ENCODE data around the gene KATNIP. TPM values are rescaled to one million over a fixed set of nuclear protein-coding genes. Genes with fewer than 3 reads are reported as not detected.

Gene KATNIP
- total and polyA plus RNA-seq, 9 of the 15 experiments (the other 6 are each of a cell fraction or from before 2014, with no cell fraction given) = 1.7 to 13.2 (median 8.0) TPM

DNA sequence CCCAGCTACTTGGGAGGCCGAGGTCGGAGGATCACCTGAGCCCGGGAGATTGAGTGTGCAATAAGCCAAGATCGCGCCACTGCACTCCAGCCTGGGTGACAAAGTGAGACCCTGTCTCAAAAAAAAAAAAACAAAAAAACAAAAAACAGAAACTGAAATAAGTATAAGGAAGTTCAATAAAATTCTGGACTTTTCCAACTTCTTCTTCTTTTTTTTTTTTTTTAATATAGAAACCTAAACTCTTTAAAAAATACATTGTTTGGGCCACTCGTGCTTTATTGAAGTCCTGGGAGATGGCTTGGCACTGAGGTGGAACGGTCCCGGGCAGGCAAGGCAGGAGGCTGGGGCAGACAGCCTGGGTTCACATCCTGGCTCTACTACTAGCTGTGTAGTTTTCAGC is 36.8 kb downstream of the KATNIP start:
- ChIA-PET POLR2A (interaction anchor here (0.5 kb wide), 1 partner anchor 9 kb away, joined by 3 read pairs; no protein-coding TSS in a partner anchor), CTCF (ENCODE audit: low intra/inter-chr PET ratio) (no interaction called here)
- Histone ChIP-seq H3K27ac (ENCODE audit: extremely low read depth, low read depth, low read length) (no peak overlapping the region), H2AFZ (ENCODE audit: low read depth, low read length) (no peak overlapping the region), H3K36me3 (ENCODE audit: control insufficient read depth, insufficient read depth, low read length) (no peaks in the 10 kb centered on the region), H4K20me1 (replicated peaks; ENCODE audit: control insufficient read depth, insufficient read depth, low read length) (no peaks in the 10 kb centered on the region), H3K9me3 (replicated peaks; ENCODE audit: control insufficient read depth, insufficient read depth, low read depth, low read length) (no peaks in the 10 kb centered on the region), H3K4me2 (ENCODE audit: insufficient read depth, low read length) (no peak overlapping the region), H3K9ac (ENCODE audit: insufficient read depth in 1 of 2, low read depth in 2 of 2, low read length in 2 of 2) (no peak overlapping the region), H3K4me1 (replicated peaks in 1 of 2; ENCODE audit: control insufficient read depth in 2 of 2, insufficient read depth in 2 of 2, low read length in 2 of 2) (no peaks in the 10 kb centered on the region), H3K4me3 (no peak overlapping the region), H3K27me3 (ENCODE audit: control insufficient read depth in 2 of 2, insufficient read depth in 2 of 2, low read length in 2 of 2) (no peaks in the 10 kb centered on the region), H3K79me2 (ENCODE audit: control insufficient read depth, insufficient read depth, low read length) (no peaks in the 10 kb centered on the region), H3K9me1 (ENCODE audit: control insufficient read depth, insufficient read depth, low read length) (no peaks in the 10 kb centered on the region)
- WGBS (ENCODE audit: insufficient coverage, low coverage, missing lambda C conversion rate) = 64% methylated on average over 8 of the region's 8 CpGs
- no peak for FAIRE-seq
- in situ Hi-C loops (cut with MboI) (no loop called here), intact Hi-C loops (cut with micrococcal nuclease) (no loop called here)
- no peak for TF ChIP-seq ZNF436 (CRISPR knock-in tag; IDR thresholded peaks at IDR 0.05)
- no TSS peak for BruUV-seq (replicated peaks)
- no peak for ATAC-seq
- no peak for DNase-seq (ENCODE audit: extremely low read depth in 1 of 4, low spot score in 3 of 4)

- TF ChIP-seq MTA2 (IDR thresholded peaks at IDR 0.05; ENCODE audit: low read depth) (no peak), TOE1 (IDR thresholded peaks at IDR 0.05; ENCODE audit: borderline replicate concordance) (no peak), TOE1 (CRISPR knock-in tag; IDR thresholded peaks at IDR 0.05; ENCODE audit: borderline replicate concordance, low read depth) (no peak), ZNF583 (CRISPR knock-in tag; IDR thresholded peaks at IDR 0.05) (no peak), C11orf30 (IDR thresholded peaks at IDR 0.05; ENCODE audit: low read depth) (peak; percentile 71), MAFK (IDR thresholded peaks at IDR 0.05; ENCODE audit: low read length) (peak; percentile 45; the same call in 1 of the 2 replicates), MAFF (IDR thresholded peaks at IDR 0.05; ENCODE audit: low read length) (peak; percentile 47; the same call in 1 of the 2 replicates), NFRKB (IDR thresholded peaks at IDR 0.05; ENCODE audit: low read depth) (no peak), ZNF316 (IDR thresholded peaks at IDR 0.05) (peak; percentile 82)
- Histone ChIP-seq H3K4me1 (replicated peaks in 1 of 2; ENCODE audit: control insufficient read depth in 2 of 2, insufficient read depth in 2 of 2, low read length in 2 of 2) (no peaks in the 10 kb centered on the region), H3K27ac (ENCODE audit: extremely low read depth, low read depth, low read length) (no peak overlapping the region), H3K9me1 (ENCODE audit: control insufficient read depth, insufficient read depth, low read length) (no peaks in the 10 kb centered on the region), H3K4me3 (no peak overlapping the region), H3K79me2 (ENCODE audit: control insufficient read depth, insufficient read depth, low read length) (no peaks in the 10 kb centered on the region), H2AFZ (ENCODE audit: low read depth, low read length) (no peak overlapping the region), H3K36me3 (ENCODE audit: control insufficient read depth, insufficient read depth, low read length) (no peaks in the 10 kb centered on the region), H3K9me3 (replicated peaks; ENCODE audit: control insufficient read depth, insufficient read depth, low read depth, low read length) (no peaks in the 10 kb centered on the region), H4K20me1 (replicated peaks; ENCODE audit: control insufficient read depth, insufficient read depth, low read length) (no peaks in the 10 kb centered on the region), H3K4me2 (ENCODE audit: insufficient read depth, low read length) (no peak overlapping the region), H3K27me3 (ENCODE audit: control insufficient read depth in 2 of 2, insufficient read depth in 2 of 2, low read length in 2 of 2) (no peaks in the 10 kb centered on the region), H3K9ac (ENCODE audit: insufficient read depth in 1 of 2, low read depth in 2 of 2, low read length in 2 of 2) (no peak overlapping the region)
- CTCF ChIA-PET (ENCODE audit: low intra/inter-chr PET ratio) = no interaction called here
- FAIRE-seq (no peak), DNase-seq (ENCODE audit: extremely low read depth in 1 of 4, low spot score in 3 of 4) (no peak), ATAC-seq (no peak)
- intact Hi-C loops (cut with micrococcal nuclease) = no loop called here
- POLR2A ChIA-PET = interaction anchor here (0.5 kb wide), 1 partner anchor 334 kb away, joined by 3 read pairs; no protein-coding TSS in a partner anchor
- in situ Hi-C loops (cut with MboI) = no loop called here
- no TSS peak for BruUV-seq (replicated peaks)
- 66% methylated on average over 3 of the region's 3 CpGs for WGBS (ENCODE audit: insufficient coverage, low coverage, missing lambda C conversion rate)
Measured at GRCh38 chr16:27588057-27588456, 38.1 kb downstream of the KATNIP start.

All from K562 (cell line).